HG03520 (cell line): ENCODE data around the gene TMIGD2.
"Not testable (repeated sequence)": the region's sequence is repeated elsewhere in the genome, so short reads cannot be mapped to it uniquely, and the experiment has no call there.

ENCODE experiments used
- ATAC-seq: cut with Tn5 transposase; IDR thresholded peaks from one replicate; pipeline ENCODE4 v1.9.1; 2021; ENCODE audit warnings: mild to moderate bottlenecking, moderate library complexity; ENCODE audit not compliant: unreplicated experiment

TMIGD2 gene

GRCh38 chr19:4267901-4268815 lies 34.0 kb downstream of the TMIGD2 start:
- ATAC-seq: no peak

GRCh38 chr19:4267101-4267900 lies 34.9 kb downstream of the TMIGD2 start:
- no peak for ATAC-seq

- ATAC-seq: no peak
Measured at GRCh38 chr19:4266253-4267000, 35.8 kb downstream of the TMIGD2 start.

GRCh38 chr19:4264812-4265211 lies 37.4 kb downstream of the TMIGD2 start:
- ATAC-seq: no peak

GRCh38 chr19:4260613-4261191 lies 41.5 kb downstream of the TMIGD2 start:
- ATAC-seq: no peak

- no peak for ATAC-seq
Measured at GRCh38 chr19:4258181-4258580, 44.0 kb downstream of the TMIGD2 start.

- ATAC-seq: no peak
Measured at GRCh38 chr19:4257025-4257424, 45.2 kb downstream of the TMIGD2 start.

GRCh38 chr19:4256563-4256962 lies 45.6 kb downstream of the TMIGD2 start:
- ATAC-seq: no peak

GRCh38 chr19:4246767-4247593 lies 55.2 kb downstream of the TMIGD2 start, which contains the start of gene YJU2:
YJU2 (plus strand) TSS chr19:4247080; CDS start chr19:4247147, 67 bp downstream.
- ATAC-seq: peak; percentile 74

GRCh38 chr19:4245938-4246337 lies 56.3 kb downstream of the TMIGD2 start:
- not testable (repeated sequence) for ATAC-seq
